ENCODE measurements around the gene SPATA1. TPM values are rescaled to one million over a fixed set of nuclear protein-coding genes. Genes with fewer than 3 reads are reported as not detected.

The SPATA1 gene, protein sequence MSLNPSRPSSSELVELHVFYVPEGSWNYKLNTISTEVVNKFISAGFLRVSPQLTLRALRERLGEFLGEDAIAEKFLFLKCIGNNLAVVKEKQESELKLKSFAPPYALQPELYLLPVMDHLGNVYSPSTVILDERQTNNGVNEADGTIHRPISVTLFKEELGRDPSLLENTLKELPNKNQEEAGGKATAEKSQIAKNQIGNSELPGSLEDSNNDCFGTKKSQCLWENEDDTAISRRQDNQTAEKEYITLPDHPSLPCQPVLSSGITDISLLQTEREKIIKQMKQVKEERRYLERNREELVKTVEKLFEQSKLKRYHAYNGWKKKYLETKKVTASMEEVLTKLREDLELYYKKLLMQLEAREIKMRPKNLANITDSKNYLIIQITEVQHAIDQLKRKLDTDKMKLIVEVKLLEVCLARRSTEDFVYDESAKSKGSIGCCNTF
- total RNA-seq (2.5 TPM), polyA plus RNA-seq (ENCODE audit: insufficient read depth, low read depth, low replicate concordance) (0.62 TPM)
- long read RNA-seq, donor 1, result 0 reads
- long read RNA-seq, donor 2, result 0 reads
- long read RNA-seq, donor 3, result 0 reads
- long read RNA-seq, donor 4, result 0 reads
- long read RNA-seq, donor 5, result 0 reads
- long read RNA-seq, donor 6, result 0 reads
- long read RNA-seq, donor 7, partial matches to known transcripts, result 0 of 19 reads
- long read RNA-seq, donor 7, other reads (novel, unspliced or antisense), result 19 of 19 reads
- long read RNA-seq, donor 8, result 0 reads
- long read RNA-seq, donor 9, result 0 reads
- long read RNA-seq, donor 10, result 0 reads

DNA sequence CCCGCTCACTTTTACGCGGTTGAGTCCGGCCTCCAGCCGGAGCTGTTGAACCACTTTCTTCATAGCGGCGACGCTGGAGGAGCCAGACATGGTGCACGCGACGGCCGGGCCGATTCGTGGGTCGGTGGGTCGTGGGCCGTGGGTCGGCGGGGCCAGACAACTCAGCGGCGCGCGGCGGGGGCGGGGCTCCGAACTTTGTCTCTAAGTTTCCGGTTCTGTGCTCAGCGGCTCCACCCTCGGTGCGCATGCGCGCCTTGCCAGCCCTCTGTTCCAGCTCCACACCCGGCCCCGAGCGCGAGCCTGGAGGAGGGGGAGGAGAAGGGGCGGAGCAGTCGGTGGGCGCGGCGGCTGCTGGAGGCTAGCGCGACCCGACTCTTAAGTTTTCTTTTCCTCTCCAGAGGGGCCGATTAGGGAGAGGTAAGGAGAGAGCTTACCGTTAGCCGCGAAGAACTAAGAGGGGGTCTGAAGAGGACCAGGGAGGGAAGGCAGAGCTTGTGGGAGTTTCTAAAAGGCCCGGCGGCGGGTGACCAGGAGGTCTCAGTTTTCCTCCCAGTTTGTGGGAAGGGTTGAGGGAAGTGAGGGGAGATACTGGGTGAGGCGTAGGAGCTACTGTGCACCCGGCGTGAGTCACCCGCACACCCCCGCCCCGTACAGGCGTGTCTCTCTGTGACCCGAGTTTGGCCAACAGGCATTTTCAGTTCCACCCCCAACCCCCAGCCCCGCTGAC lies at the start of gene SPATA1, which contains the start of gene GNG5:
SPATA1 (plus strand) TSS at position 385 of the 727 bp plus-strand sequence. CDS start 9,974 bp downstream, outside the sequence.
GNG5 (minus strand) TSS at position 580 of the 727 bp plus-strand sequence; CDS start at position 90, 490 bp downstream.
- TF ChIP-seq, protein P1, sequence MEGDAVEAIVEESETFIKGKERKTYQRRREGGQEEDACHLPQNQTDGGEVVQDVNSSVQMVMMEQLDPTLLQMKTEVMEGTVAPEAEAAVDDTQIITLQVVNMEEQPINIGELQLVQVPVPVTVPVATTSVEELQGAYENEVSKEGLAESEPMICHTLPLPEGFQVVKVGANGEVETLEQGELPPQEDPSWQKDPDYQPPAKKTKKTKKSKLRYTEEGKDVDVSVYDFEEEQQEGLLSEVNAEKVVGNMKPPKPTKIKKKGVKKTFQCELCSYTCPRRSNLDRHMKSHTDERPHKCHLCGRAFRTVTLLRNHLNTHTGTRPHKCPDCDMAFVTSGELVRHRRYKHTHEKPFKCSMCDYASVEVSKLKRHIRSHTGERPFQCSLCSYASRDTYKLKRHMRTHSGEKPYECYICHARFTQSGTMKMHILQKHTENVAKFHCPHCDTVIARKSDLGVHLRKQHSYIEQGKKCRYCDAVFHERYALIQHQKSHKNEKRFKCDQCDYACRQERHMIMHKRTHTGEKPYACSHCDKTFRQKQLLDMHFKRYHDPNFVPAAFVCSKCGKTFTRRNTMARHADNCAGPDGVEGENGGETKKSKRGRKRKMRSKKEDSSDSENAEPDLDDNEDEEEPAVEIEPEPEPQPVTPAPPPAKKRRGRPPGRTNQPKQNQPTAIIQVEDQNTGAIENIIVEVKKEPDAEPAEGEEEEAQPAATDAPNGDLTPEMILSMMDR (IDR thresholded peaks at IDR 0.05; ENCODE audit: borderline replicate concordance, extremely low read depth, insufficient read depth), result no peak
- H3K36me3 ChIP-seq (ENCODE audit: control insufficient read depth in 2 of 3, insufficient read depth in 3 of 3, low read length in 3 of 3), result no peaks in the 10 kb centered on the region
- DNase-seq (peak; percentile 98 to 100 (median 99)), FAIRE-seq (no peak)
- H3K9me3 ChIP-seq (ENCODE audit: control insufficient read depth in 2 of 3, insufficient read depth in 1 of 3, low read length in 3 of 3), result peaks cover 0 to 5% (median 0%) of the 10 kb centered on the region in 3 donors
- H3K9ac ChIP-seq (ENCODE audit: low read length in 3 of 3), result peak within 1 kb of the TSS; percentile 87 to 99 (median 92)
- H3K4me3 ChIP-seq (ENCODE audit: low read length in 3 of 3), result peak within 1 kb of the TSS; percentile 84 to 98 (median 94)
- H3K27ac ChIP-seq (ENCODE audit: low read depth in 2 of 2, low read length in 2 of 2), result peak within 1 kb of the TSS; percentile 94 to 99
- intact Hi-C loops (cut with DNase I), result no loop called here
- H3K27me3 ChIP-seq (ENCODE audit: control insufficient read depth, insufficient read depth, low read length), result no peaks in the 10 kb centered on the region
- H3K4me1 ChIP-seq (ENCODE audit: control insufficient read depth in 2 of 3, insufficient read depth in 2 of 3, low read depth in 1 of 3, low read length in 3 of 3), result peaks cover 2 to 14% (median 13%) of the 10 kb centered on the region in 3 donors

DNA sequence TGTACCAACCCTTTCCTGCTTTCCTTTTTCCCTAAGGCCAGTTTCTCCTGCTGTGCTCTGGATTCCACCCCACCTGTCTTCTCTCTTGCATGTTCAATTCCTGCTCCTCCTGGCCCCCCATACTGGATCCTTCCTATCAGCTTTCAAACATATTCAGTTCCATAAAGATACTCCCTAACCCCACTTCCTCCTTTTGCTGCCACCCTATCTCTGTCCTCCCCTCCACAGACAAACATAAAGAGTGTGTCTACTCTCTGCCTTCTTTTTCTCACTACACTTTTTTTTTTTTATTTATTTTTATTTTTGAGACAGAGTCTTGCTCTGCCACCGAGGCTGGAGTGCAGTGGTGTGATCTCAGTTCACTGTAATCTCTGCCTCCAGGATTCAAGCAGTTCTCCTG lies 44.1 kb upstream of the SPATA1 start:
- H3K4me3 ChIP-seq (ENCODE audit: low read length in 3 of 3), result no peak overlapping the region
- DNase-seq, result no peak
- no peaks in the 10 kb centered on the region for H3K9me3 ChIP-seq (ENCODE audit: control insufficient read depth in 2 of 3, insufficient read depth in 1 of 3, low read length in 3 of 3)
- no peaks in the 10 kb centered on the region for H3K4me1 ChIP-seq (ENCODE audit: control insufficient read depth in 2 of 3, insufficient read depth in 2 of 3, low read depth in 1 of 3, low read length in 3 of 3)
- intact Hi-C loops (cut with DNase I), result no loop called here
- no peaks in the 10 kb centered on the region for H3K27me3 ChIP-seq (ENCODE audit: control insufficient read depth, insufficient read depth, low read length)
- no peak for FAIRE-seq
- no peak overlapping the region for H3K9ac ChIP-seq (ENCODE audit: low read length in 3 of 3)
- no peaks in the 10 kb centered on the region for H3K36me3 ChIP-seq (ENCODE audit: control insufficient read depth in 2 of 3, insufficient read depth in 3 of 3, low read length in 3 of 3)
- TF ChIP-seq, protein P1 (IDR thresholded peaks at IDR 0.05; ENCODE audit: borderline replicate concordance, extremely low read depth, insufficient read depth), result no peak
- no peak overlapping the region for H3K27ac ChIP-seq (ENCODE audit: low read depth in 2 of 2, low read length in 2 of 2)

DNA sequence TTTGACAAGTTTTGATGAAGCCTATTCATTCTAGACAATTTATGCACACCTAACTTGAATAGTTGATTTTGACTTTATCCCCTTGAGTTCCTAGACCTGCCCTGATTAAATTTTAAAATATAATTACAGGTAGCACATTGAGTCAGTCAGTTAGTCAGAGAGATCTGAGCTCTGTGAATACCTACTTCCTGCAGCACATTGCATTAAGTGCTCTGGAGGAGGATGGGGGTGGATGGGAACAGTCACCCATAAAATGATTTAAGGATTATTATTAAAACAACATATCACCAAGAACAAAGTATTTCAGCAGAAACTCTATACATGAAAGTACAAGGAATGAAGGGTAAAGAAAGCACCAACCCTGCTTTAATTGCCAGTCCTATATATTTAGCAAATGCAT lies 38.9 kb upstream of the SPATA1 start:
- intact Hi-C loops (cut with DNase I), result no loop called here
- Histone ChIP-seq H3K36me3 (ENCODE audit: control insufficient read depth in 2 of 3, insufficient read depth in 3 of 3, low read length in 3 of 3) (no peaks in the 10 kb centered on the region), H3K4me1 (ENCODE audit: control insufficient read depth in 2 of 3, insufficient read depth in 2 of 3, low read depth in 1 of 3, low read length in 3 of 3) (no peaks in the 10 kb centered on the region), H3K9me3 (ENCODE audit: control insufficient read depth in 2 of 3, insufficient read depth in 1 of 3, low read length in 3 of 3) (no peaks in the 10 kb centered on the region), H3K27me3 (ENCODE audit: control insufficient read depth, insufficient read depth, low read length) (no peaks in the 10 kb centered on the region), H3K4me3 (ENCODE audit: low read length in 3 of 3) (no peak overlapping the region), H3K9ac (ENCODE audit: low read length in 3 of 3) (no peak overlapping the region), H3K27ac (ENCODE audit: low read depth in 2 of 2, low read length in 2 of 2) (no peak overlapping the region)
- FAIRE-seq (no peak), DNase-seq (peak in 1 of 5 donors; percentile 0)
- TF ChIP-seq, protein P1 (IDR thresholded peaks at IDR 0.05; ENCODE audit: borderline replicate concordance, extremely low read depth, insufficient read depth), result no peak

All from kidney (tissue), 22 donors.